Spleen (tissue), 11 donors: ENCODE measurements around the gene TRHDE. TPM values are rescaled to one million over a fixed set of nuclear protein-coding genes. Genes with fewer than 3 reads are reported as not detected.
"Not testable (repeated sequence)": the region's sequence is repeated elsewhere in the genome, so short reads cannot be mapped to it uniquely, and the experiment has no call there.

Source experiments
- DNase-seq: peaks from one replicate; pipeline ENCODE4 v3.0.0-alpha.2; 2020
- H3K27ac ChIP-seq, 8 donors: fragments of 200-600 bp; sonication (generic) in 7 of 8; 1 replicate in 4 of 8; 2 replicates in 4 of 8; pipeline versions ENCODE4 v1.5.0 to v1.8.0; 2016 to 2021; ENCODE audit warnings: inconsistent platforms in 4 of 8, mild to moderate bottlenecking in 4 of 8, moderate library complexity in 1 of 8
- H3K27me3 ChIP-seq, 7 donors: fragments of 200-600 bp; sonication (generic) in 6 of 7; replicated peaks in 1 of 7; 1 replicate in 4 of 7; 2 replicates in 3 of 7; pipeline versions ENCODE4 v1.5.0 to v1.8.0; 2016 to 2021; ENCODE audit warnings: inconsistent platforms in 3 of 7, mild to moderate bottlenecking in 1 of 7
- H3K36me3 ChIP-seq, 6 donors: fragments of 200-600 bp; sonication (generic) in 5 of 6; 1 replicate in 4 of 6; 2 replicates in 2 of 6; pipeline versions ENCODE4 v1.5.0 to v1.8.0; 2016 to 2021; ENCODE audit warnings: inconsistent platforms in 2 of 6
- H3K4me1 ChIP-seq, 6 donors: fragments of 200-600 bp; sonication (generic) in 5 of 6; 1 replicate in 3 of 6; 2 replicates in 3 of 6; pipeline versions ENCODE4 v1.5.0 to v1.8.0; 2016 to 2021; ENCODE audit warnings: inconsistent platforms in 3 of 6
- H3K4me3 ChIP-seq, 8 donors: fragments of 200-600 bp; sonication (generic) in 7 of 8; 1 replicate in 4 of 8; 2 replicates in 4 of 8; pipeline versions ENCODE4 v1.5.0 to v1.8.0; 2016 to 2021; ENCODE audit warnings: inconsistent platforms in 4 of 8, mild to moderate bottlenecking in 4 of 8, moderate library complexity in 2 of 8
- H3K9me3 ChIP-seq, 8 donors: fragments of 200-600 bp; sonication (generic) in 7 of 8; 1 replicate in 4 of 8; 2 replicates in 4 of 8; pipeline versions ENCODE4 v1.5.0 to v1.8.0; 2016 to 2021; ENCODE audit warnings: inconsistent platforms in 4 of 8
- POLR2A ChIP-seq, 3 donors: fragments of 450-650 bp; IDR thresholded peaks; one replicate each; pipeline ENCODE4 v1.5.1; 2017; ENCODE audit warnings: antibody characterized with exemption in 3 of 3, mild to moderate bottlenecking in 1 of 3
- POLR2AphosphoS5 ChIP-seq, 3 donors: sonication (generic); formaldehyde crosslinking; IDR thresholded peaks; one replicate each; pipeline ENCODE4 v1.5.1; 2017; ENCODE audit warnings: antibody characterized with exemption in 3 of 3
- WGBS, 5 donors: extraction: QIAGEN DNeasy Blood & Tissue Kit in 3 of 5; methylation state at CpG; one replicate each; pipeline versions ENCODE4 v1.1.5 to v1.1.7; 2013 to 2018; 5-methylcytosine and 5-hydroxymethylcytosine counted together
- intact Hi-C: fragments of 100-400 bp; cut with DNase I; formaldehyde crosslinking; loops from one replicate; pipeline ENCODE4 v1.15.0; 2023; ENCODE audit warnings: low total_unique reads
- polyA plus RNA-seq, 3 donors: library from polyadenylated mRNA; stranded (reverse); fragments of 200-250 nt; gene quantifications; one replicate each; pipeline ENCODE4 v1.2.1, GENCODE V29; 2013
- total RNA-seq, 7 donors: library from RNA; depleted of rRNA in 3 of 7; stranded (reverse); fragments of >200 nt in 3 of 7; fragmentation: NEBNext Ultra II Directional in 4 of 7; extraction: Animal tissue kit (Norgen Biotek cat#: 25700) in 4 of 7; gene quantifications; one replicate each; pipeline versions ENCODE4 v1.1.0 to v1.2.1, GENCODE V29; 2016 to 2021
- TF ChIP-seq, protein P1 (sequence below), 11 experiments: fragments of 200-600 bp in 7 of 11; fragments of 450-650 bp in 4 of 11; sonication (generic) in 4 of 11; IDR thresholded peaks in 8 of 11; conservative IDR thresholded peaks in 3 of 11; 1 replicate in 7 of 11; 2 replicates in 4 of 11; pipeline versions ENCODE4 v1.4.0 to v1.8.0; 2016 to 2021; ENCODE audit warnings: antibody characterized with exemption in 11 of 11, inconsistent platforms in 4 of 11, mild to moderate bottlenecking in 1 of 11
- donor health status: healthy with polysubstance abuse.
- donor health status: DM: no; HTN: no; CAD: no; lungs with moderate emphysema.
- donor health status: DM: no; HTN: no; CAD: no.
- donor health status: Bipolar disorder and iron deficiency.
- donor health status: healthy.
- donor health status: DM: no; HTN: no; CAD: no.
- donor health status: DM: yes; HTN: yes; CAD: no.

TRHDE gene
- total and polyA plus RNA-seq, 10 donors: 0.26 to 32.7 (median 16.3) TPM

DNA sequence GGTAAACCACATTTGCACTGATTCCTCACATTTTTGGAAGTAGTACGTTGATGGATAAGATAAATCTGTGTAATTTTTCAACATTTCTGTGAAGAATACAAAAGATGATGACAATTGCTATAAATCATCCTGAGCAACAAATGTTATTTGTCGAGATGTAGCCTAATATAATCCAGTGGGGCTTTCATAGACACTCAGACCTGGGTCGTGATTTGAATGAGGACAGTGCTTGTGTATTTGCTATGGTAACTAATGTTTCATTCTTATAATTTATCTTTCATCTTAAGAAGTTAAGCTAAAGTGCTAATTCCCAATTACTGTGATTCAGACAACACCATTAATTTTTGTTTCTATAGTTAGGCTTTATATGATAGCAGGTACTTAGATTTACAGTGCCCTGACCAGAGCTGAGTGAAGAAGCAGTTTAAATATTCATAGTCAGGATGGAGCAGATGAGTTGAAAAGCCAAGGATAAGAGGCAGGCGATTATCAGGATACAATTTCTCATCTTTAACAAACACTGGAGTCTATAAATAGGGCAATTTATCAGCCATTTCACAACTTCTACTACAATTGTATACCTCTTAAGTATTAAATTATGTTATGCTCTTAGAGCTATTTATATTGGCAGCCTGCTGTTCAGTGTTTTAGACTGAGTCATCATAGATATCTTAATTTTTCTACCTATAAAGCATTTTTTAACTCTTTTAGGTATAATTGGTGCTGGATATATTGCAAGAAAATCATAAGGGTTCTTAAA, 359.9 kb downstream of the TRHDE start:
- Histone ChIP-seq H3K4me1 (no peaks in the 10 kb centered on the region), H3K4me3 (no peak overlapping the region), H3K9me3 (no peaks in the 10 kb centered on the region), H3K36me3 (no peaks in the 10 kb centered on the region), H3K27me3 (no peaks in the 10 kb centered on the region), H3K27ac (no peak overlapping the region)
- intact Hi-C loops: no loop called here
- TF ChIP-seq POLR2A (IDR thresholded peaks at IDR 0.05) (no peak), POLR2AphosphoS5 (IDR thresholded peaks at IDR 0.05) (no peak)
- TF ChIP-seq, protein P1, sequence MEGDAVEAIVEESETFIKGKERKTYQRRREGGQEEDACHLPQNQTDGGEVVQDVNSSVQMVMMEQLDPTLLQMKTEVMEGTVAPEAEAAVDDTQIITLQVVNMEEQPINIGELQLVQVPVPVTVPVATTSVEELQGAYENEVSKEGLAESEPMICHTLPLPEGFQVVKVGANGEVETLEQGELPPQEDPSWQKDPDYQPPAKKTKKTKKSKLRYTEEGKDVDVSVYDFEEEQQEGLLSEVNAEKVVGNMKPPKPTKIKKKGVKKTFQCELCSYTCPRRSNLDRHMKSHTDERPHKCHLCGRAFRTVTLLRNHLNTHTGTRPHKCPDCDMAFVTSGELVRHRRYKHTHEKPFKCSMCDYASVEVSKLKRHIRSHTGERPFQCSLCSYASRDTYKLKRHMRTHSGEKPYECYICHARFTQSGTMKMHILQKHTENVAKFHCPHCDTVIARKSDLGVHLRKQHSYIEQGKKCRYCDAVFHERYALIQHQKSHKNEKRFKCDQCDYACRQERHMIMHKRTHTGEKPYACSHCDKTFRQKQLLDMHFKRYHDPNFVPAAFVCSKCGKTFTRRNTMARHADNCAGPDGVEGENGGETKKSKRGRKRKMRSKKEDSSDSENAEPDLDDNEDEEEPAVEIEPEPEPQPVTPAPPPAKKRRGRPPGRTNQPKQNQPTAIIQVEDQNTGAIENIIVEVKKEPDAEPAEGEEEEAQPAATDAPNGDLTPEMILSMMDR (IDR thresholded peaks at IDR 0.05 in 8 of 11, conservative IDR thresholded peaks at IDR 0.05 in 3 of 11): no peak
- WGBS, 5 donors: 59 to 82% (median 72%) methylated on average over 4 of the region's 4 CpGs
- no peak for DNase-seq

GRCh38 chr12:72642706-72643105, 370.5 kb downstream of the TRHDE start:
- no peaks in the 10 kb centered on the region for H3K36me3 ChIP-seq
- no peaks in the 10 kb centered on the region for H3K4me1 ChIP-seq
- intact Hi-C loops: no loop called here
- TF ChIP-seq POLR2A (IDR thresholded peaks at IDR 0.05) (no peak), POLR2AphosphoS5 (IDR thresholded peaks at IDR 0.05) (no peak)
- TF ChIP-seq, protein P1 (IDR thresholded peaks at IDR 0.05 in 8 of 11, conservative IDR thresholded peaks at IDR 0.05 in 3 of 11): no peak
- H3K9me3 ChIP-seq: peaks cover 0 to 4% (median 0%) of the 10 kb centered on the region in 8 donors
- no peak overlapping the region for H3K4me3 ChIP-seq
- 88 to 92% (median 91%) methylated on average over 2 of the region's 2 CpGs for WGBS, 5 donors
- DNase-seq: no peak
- no peaks in the 10 kb centered on the region for H3K27me3 ChIP-seq
- H3K27ac ChIP-seq: no peak overlapping the region

GRCh38 chr12:72647139-72647538, 375.0 kb downstream of the TRHDE start:
- no peaks in the 10 kb centered on the region for H3K4me1 ChIP-seq
- intact Hi-C loops: no loop called here
- H3K9me3 ChIP-seq: peaks cover 0 to 10% (median 0%) of the 10 kb centered on the region in 8 donors
- H3K27me3 ChIP-seq: no peaks in the 10 kb centered on the region
- no peak overlapping the region for H3K4me3 ChIP-seq
- no peaks in the 10 kb centered on the region for H3K36me3 ChIP-seq
- TF ChIP-seq POLR2AphosphoS5 (IDR thresholded peaks at IDR 0.05): no peak
- no peak for TF ChIP-seq POLR2A (IDR thresholded peaks at IDR 0.05)
- DNase-seq: no peak
- no peak overlapping the region for H3K27ac ChIP-seq

- intact Hi-C loops: no loop called here
Measured at GRCh38 chr12:72658615-72659014, 386.4 kb downstream of the TRHDE start.

DNA sequence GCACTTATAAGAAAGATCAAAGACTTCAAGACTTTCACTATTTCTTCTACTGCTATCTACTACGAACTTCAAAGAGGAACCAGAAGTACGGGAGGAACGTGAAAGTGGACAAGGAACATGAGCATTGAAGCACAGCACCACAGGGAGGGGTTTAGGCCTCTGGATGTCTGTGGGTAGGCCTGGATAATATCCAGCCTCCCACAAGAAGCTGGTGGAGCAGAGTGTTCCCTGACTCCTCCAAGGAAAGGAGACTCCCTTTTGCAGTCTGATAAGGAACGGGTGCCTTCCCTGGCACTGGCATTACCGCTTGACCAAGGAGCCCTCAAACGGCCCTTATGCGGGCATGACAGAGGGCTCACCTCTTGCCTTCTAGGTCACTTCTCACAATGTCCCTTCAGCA, 388.0 kb downstream of the TRHDE start:
- H3K27ac ChIP-seq, intact Hi-C loops, H3K36me3 ChIP-seq, H3K4me1 ChIP-seq, H3K27me3 ChIP-seq, H3K9me3 ChIP-seq, H3K4me3 ChIP-seq: not testable (repeated sequence)
- WGBS, 5 donors: 78 to 88% (median 82%) methylated on average over 7 of the region's 7 CpGs
- DNase-seq: peak; percentile 36

More at GRCh38 chr12:72658615-72659014, 386.4 kb downstream of the TRHDE start:
- no peak overlapping the region for H3K4me3 ChIP-seq
- no peaks in the 10 kb centered on the region for H3K4me1 ChIP-seq
- no peaks in the 10 kb centered on the region for H3K9me3 ChIP-seq
- TF ChIP-seq POLR2A (IDR thresholded peaks at IDR 0.05): no peak
- no peak for TF ChIP-seq POLR2AphosphoS5 (IDR thresholded peaks at IDR 0.05)
- no peak overlapping the region for H3K27ac ChIP-seq
- no peaks in the 10 kb centered on the region for H3K36me3 ChIP-seq
- no peak for DNase-seq
- no peaks in the 10 kb centered on the region for H3K27me3 ChIP-seq
